ENCODE results near the gene TUBGCP6. TPM values are rescaled to one million over a fixed set of nuclear protein-coding genes. Genes with fewer than 3 reads are reported as not detected.

TUBGCP6 gene
- total and polyA plus RNA-seq, 2 experiments from 2014 or later, result 32.6 to 46.1 TPM

DNA sequence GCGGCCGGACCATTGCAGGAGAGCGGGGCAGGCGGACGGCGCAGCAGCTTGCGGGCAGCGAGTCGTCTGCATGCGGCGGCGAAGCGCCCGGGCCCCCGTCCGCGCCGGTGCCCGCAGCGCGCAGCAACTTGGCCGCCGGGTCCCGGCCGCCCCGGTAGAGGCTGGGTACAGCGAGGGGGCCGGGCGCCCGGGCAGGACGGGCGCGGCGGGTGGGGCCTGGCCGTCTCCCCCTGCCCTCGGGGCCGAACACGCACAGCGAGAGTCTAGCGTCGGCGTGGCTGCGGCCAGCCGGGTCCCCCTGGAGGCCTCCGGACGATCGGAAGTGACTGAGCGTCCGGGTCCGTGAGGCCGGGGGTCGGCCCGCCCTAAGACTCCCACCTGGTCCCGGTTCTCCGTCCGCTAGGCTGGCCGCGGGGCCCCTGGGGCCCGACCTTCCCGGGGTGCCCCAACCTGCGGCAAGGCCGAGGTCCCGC is 59.9 kb downstream of the TUBGCP6 start:
- no peak for TF ChIP-seq CTCF (IDR thresholded peaks at IDR 0.05; ENCODE audit: low read depth, low read length)
- H3K36me3 ChIP-seq, result no peaks in the 10 kb centered on the region

DNA sequence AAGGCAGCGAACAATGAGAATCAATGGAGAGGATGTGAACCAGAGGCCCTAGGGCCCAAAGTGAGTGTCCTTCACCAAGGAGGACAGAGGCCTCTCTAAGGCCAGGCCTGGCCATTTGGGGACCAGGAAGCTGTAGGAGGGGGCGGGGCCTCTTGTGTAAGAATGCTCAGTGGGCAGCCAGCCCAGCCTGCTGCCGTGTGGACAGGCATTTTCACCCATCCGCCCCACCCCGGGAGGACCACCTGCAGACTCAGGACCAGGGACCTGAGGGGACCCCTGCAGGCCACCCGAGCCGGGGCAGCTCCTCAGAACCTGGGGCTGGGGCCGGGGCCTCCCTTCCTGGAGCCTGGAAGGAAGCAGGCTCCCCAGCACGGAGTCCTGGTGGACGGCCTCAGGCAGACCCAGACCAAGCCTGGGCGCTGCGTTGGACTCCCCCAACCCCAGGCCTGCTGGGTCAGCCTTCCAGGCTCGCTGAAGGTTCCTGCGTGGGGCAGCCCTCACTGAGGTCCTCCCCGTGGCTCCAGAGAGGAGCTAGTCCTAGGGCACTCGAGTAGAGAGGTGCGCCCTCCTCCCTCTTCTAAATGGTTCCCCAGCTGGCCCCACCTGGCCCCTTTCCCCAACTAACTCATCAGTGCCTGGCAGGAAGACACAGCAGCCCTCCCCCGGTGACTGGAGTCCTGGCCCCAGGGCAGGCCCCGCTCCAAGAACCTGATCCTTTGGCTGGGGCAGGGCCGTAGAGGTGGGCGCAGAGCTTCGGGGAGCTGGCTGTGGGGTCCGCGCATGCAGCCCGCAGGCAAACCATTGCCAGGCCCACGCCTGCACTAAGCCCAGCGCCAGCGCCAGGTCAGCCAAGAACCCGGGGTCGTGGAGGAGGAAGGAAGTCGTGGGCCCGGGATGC is 60.6 kb downstream of the TUBGCP6 start:
- no peak for TF ChIP-seq CTCF (IDR thresholded peaks at IDR 0.05; ENCODE audit: low read depth, low read length)
- Histone ChIP-seq H3K36me3 (no peaks in the 10 kb centered on the region), H3K27me3 (no peaks in the 10 kb centered on the region), H3K27ac (peak overlapping the region; percentile 48), H3K4me3 (no peak overlapping the region), H3K9me3 (ENCODE audit: low read depth) (no peaks in the 10 kb centered on the region), H3K4me1 (ENCODE audit: low read depth) (peaks cover 12% of the 10 kb centered on the region)
- DNase-seq (ENCODE audit: low read depth in 1 of 2, low spot score in 1 of 2), result peak; percentile 76 to 78

More for the DNA sequence above, 59.9 kb downstream of the TUBGCP6 start:
- Histone ChIP-seq H3K27me3 (no peaks in the 10 kb centered on the region), H3K9me3 (ENCODE audit: low read depth) (no peaks in the 10 kb centered on the region), H3K4me3 (peak overlapping the region; percentile 19), H3K27ac (no peak overlapping the region), H3K4me1 (ENCODE audit: low read depth) (peaks cover 19% of the 10 kb centered on the region)
- DNase-seq (ENCODE audit: low read depth in 1 of 2, low spot score in 1 of 2), result no peak

DNA sequence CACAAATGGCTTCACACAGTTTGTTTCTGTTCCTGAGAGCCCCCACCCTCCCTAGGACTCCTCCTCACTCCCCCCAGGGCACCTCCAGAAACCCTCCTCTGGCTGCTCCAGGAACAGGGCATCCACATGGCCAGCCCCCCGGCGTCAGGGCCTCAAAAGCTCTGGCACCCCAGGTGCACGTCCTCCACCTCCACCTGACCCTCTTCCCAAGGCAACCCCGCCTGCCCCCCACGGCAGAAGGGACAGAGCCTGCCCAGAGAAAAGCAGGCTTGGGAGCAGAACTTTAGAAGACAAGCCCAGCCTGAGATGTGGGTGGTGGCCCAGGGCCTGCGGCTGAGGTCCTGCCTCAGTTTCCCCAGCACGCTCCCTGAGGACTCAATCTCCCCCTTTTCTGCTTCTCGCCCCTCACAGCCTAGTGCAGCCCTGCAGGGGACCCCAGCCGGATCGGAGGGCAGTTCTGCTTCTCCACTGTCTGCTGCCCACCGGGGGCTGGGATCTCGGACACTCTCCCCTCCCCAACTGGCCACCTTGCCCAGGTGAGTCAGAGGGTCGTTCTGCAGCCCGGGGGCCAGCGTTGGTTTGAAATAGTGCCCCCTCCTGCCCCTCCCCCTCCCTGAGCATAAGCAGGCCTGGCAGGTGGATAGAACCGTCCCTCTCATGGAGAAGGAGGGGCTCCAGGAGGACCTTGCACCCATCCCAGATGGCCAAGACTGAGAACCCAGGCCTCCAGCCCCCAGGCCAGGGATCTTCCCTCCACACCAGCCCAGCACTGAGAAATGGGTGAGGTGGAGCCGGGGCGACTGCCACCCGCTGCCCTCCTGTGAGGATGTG is 61.5 kb downstream of the TUBGCP6 start:
- no peak overlapping the region for H3K27ac ChIP-seq
- DNase-seq (ENCODE audit: low read depth in 1 of 2, low spot score in 1 of 2), result no peak
- no peaks in the 10 kb centered on the region for H3K27me3 ChIP-seq
- no peaks in the 10 kb centered on the region for H3K36me3 ChIP-seq
- no peak for TF ChIP-seq CTCF (IDR thresholded peaks at IDR 0.05; ENCODE audit: low read depth, low read length)
- peaks cover 9% of the 10 kb centered on the region for H3K4me1 ChIP-seq (ENCODE audit: low read depth)
- H3K4me3 ChIP-seq, result no peak overlapping the region
- H3K9me3 ChIP-seq (ENCODE audit: low read depth), result no peaks in the 10 kb centered on the region

DNA sequence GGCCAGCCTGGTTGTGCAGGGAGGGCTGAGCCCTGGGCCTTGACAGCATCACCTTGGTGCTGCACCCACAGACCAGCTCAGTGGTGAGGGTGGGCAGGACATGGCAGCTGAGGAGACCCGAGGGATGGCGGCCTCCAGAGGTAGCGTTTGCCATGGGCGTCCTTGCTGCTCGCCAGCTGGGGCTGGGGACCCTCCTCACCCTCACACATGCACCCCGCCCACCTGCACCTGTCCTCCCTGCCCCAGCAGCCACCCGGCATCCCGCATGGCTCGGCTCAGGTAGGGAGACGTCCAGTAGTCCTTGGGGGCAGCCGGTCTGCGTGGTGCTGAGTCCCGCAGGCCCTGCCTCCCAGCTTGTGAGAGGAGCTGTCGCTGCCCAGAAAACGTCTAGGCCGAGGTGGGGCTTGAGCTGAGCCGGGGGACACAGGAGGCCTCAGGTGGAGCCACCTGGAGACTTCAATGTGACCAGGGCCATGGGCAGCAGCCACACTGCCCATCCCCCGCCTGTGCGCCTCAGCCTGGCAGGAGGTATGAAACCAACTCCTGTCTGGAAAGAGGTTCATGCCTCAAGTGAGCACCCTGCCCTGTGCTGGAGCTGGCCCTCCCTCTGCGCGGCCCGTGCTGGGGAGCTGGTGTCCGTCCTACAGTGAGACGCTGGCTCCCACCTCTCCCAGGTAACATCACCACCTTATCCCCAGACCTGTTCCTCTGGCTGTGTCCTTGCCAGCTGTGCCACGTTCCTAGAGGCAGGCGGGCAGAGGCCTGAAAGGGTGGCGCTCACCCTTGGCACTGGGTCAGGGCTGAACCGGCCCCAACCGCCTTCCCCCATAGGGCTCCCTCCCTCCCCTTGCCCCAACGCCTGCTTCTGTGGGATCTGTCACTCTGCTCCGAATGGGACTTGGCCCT is 62.4 kb downstream of the TUBGCP6 start:
- Histone ChIP-seq H3K36me3 (peaks cover 2% of the 10 kb centered on the region), H3K27me3 (no peaks in the 10 kb centered on the region), H3K4me3 (no peak overlapping the region), H3K4me1 (ENCODE audit: low read depth) (peaks cover 9% of the 10 kb centered on the region), H3K27ac (no peak overlapping the region), H3K9me3 (ENCODE audit: low read depth) (no peaks in the 10 kb centered on the region)
- DNase-seq (ENCODE audit: low read depth in 1 of 2, low spot score in 1 of 2), result no peak
- TF ChIP-seq CTCF (IDR thresholded peaks at IDR 0.05; ENCODE audit: low read depth, low read length), result no peak

All from cardiac muscle cell (in vitro differentiated cells and primary cell).